NT2/D1 (cell line): Measurements from ENCODE around the gene CACNA1H.

Experiments used
- SUZ12 ChIP-seq: IDR thresholded peaks from 2 replicates; pipeline ENCODE4 v1.6.1; 2011; ENCODE audit not compliant: insufficient read length, insufficient read depth; ENCODE audit errors: extremely low read depth
- YY1 ChIP-seq: IDR thresholded peaks from 2 replicates; pipeline ENCODE4 v1.6.1; 2011; ENCODE audit not compliant: insufficient read length, insufficient read depth
- ZNF274 ChIP-seq: IDR thresholded peaks from 2 replicates; pipeline ENCODE4 v1.6.1; 2011; ENCODE audit warnings: mild to moderate bottlenecking, low read depth, low read length

GRCh38 chr16:1119766-1120576 is 32.9 kb upstream of the CACNA1H start:
- TF ChIP-seq YY1 (no peak), SUZ12 (no peak), ZNF274 (no peak)
